HepG2 (cell line): Measurements from ENCODE around the gene PLB1. TPM values are rescaled to one million over a fixed set of nuclear protein-coding genes. Genes with fewer than 3 reads are reported as not detected.

Experiments
- ATAC-seq: fragments of 200-7000 bp; cut with Tn5 transposase; 3 replicates; pipeline ENCODE4 v1.9.1; 2020; ENCODE audit warnings: mild to moderate bottlenecking, moderate library complexity
- BruUV-seq: library from RNA; stranded (reverse); fragments of 400-500 nt; replicated peaks from 2 replicates; lab custom pipeline; 2021; lab: Mats Ljungman, UMichigan
- CTCF ChIA-PET: fragments of 300-600 bp; formaldehyde crosslinking; extraction: SDS; loops from one replicate; lab custom pipeline; 2021; ENCODE audit warnings: low total read pairs, inconsistent platforms, low intra/inter-chr PET ratio; lab: Yijun Ruan, JAX
- POLR2A ChIA-PET: fragments of 350-600 bp; sonication (Branson Sonifier 250); formaldehyde crosslinking; loops from one replicate; lab custom pipeline; 2020; ENCODE audit warnings: antibody characterized with exemption, inconsistent platforms; lab: Yijun Ruan, JAX
- DNase-seq: peaks from one replicate; pipeline ENCODE4 v3.0.0-alpha.2; 2015; ENCODE audit warnings: low spot score
- FAIRE-seq: peaks from 3 replicates; lab custom pipeline; 2011; peaks lifted over from hg19 to GRCh38; lab: Jason Lieb, UNC
- H2AFZ ChIP-seq: one replicate; pipeline ENCODE4 v1.6.1; 2011; ENCODE audit warnings: low read length, inconsistent platforms
- H3K27ac ChIP-seq: fragments of 300-600 bp; 3 replicates; pipeline ENCODE4 v1.8.0; 2011; ENCODE audit warnings: mixed run types, mild to moderate bottlenecking, mixed read lengths, low read length, inconsistent platforms; ENCODE audit not compliant: insufficient read depth; ENCODE audit errors: extremely low read length
- H3K27me3 ChIP-seq, 2 experiments: fragments of 200-600 bp in 1 of 2; 2 replicates in 1 of 2; 3 replicates in 1 of 2; pipeline versions ENCODE4 v1.6.0 to v1.8.0; 2011; ENCODE audit warnings: low read length in 2 of 2, mild to moderate bottlenecking in 2 of 2, moderate library complexity in 2 of 2, inconsistent platforms in 1 of 2; ENCODE audit not compliant: insufficient read depth in 2 of 2, control insufficient read depth in 1 of 2
- H3K36me3 ChIP-seq, 2 experiments: fragments of 200-600 bp in 1 of 2; replicated peaks in 1 of 2; 2 replicates in 1 of 2; 3 replicates in 1 of 2; pipeline versions ENCODE4 v1.5.1 to v1.8.0; 2011; ENCODE audit warnings: low read length in 2 of 2, inconsistent platforms in 1 of 2; ENCODE audit not compliant: insufficient read depth in 2 of 2, control insufficient read depth in 1 of 2
- H3K4me1 ChIP-seq: 2 replicates; pipeline ENCODE4 v1.5.1; 2012; ENCODE audit warnings: low read length, inconsistent platforms; ENCODE audit not compliant: insufficient read depth
- H3K4me2 ChIP-seq: 2 replicates; pipeline ENCODE4 v1.6.0; 2011; ENCODE audit warnings: low read depth, low read length, inconsistent platforms
- H3K4me3 ChIP-seq, 3 experiments: fragments of 200-600 bp in 1 of 3; sonication (generic), shearing (Covaris generic) in 1 of 3; replicated peaks in 1 of 3; 2 replicates each; pipeline ENCODE4 v1.5.1; 2011 to 2016; ENCODE audit warnings: low read length in 3 of 3, inconsistent platforms in 2 of 3, low read depth in 2 of 3, mild to moderate bottlenecking in 2 of 3, control low read depth in 1 of 3, mixed read lengths in 1 of 3; ENCODE audit not compliant: insufficient read depth in 1 of 3
- H3K79me2 ChIP-seq: one replicate; pipeline ENCODE4 v1.6.1; 2011; ENCODE audit warnings: low read length, inconsistent platforms; ENCODE audit not compliant: insufficient read depth
- H3K9ac ChIP-seq: 2 replicates; pipeline ENCODE4 v1.6.0; 2011; ENCODE audit warnings: mild to moderate bottlenecking, low read depth, low read length, inconsistent platforms; ENCODE audit not compliant: insufficient read depth
- H3K9me3 ChIP-seq: 2 replicates; pipeline ENCODE4 v1.5.1; 2012; ENCODE audit warnings: mild to moderate bottlenecking, low read length
- H4K20me1 ChIP-seq: 2 replicates; pipeline ENCODE4 v1.6.0; 2011; ENCODE audit warnings: inconsistent platforms, mild to moderate bottlenecking, low read length, moderate library complexity; ENCODE audit not compliant: insufficient read depth
- CSRNP1 ChIP-seq: sonication (generic); formaldehyde crosslinking; IDR thresholded peaks from 2 replicates; pipeline ENCODE4 v1.8.1; 2023; ENCODE audit warnings: mild to moderate bottlenecking, missing genetic modification reagents
- ZKSCAN1 ChIP-seq: fragments of 150-350 bp; IDR thresholded peaks from 2 replicates; pipeline ENCODE4 v1.6.1; 2014; ENCODE audit warnings: low read length
- ZNF10 ChIP-seq: sonication (generic); formaldehyde crosslinking; IDR thresholded peaks from 2 replicates; pipeline ENCODE4 v1.4.0; 2020; ENCODE audit warnings: mild to moderate bottlenecking, low read depth, missing genetic modification reagents, borderline replicate concordance
- ZNF24 ChIP-seq: fragments of 450-650 bp; IDR thresholded peaks from 2 replicates; pipeline ENCODE4 v1.6.1; 2017; ENCODE audit warnings: antibody characterized with exemption, mild to moderate bottlenecking
- ZNF333 ChIP-seq: sonication (generic); formaldehyde crosslinking; IDR thresholded peaks from 2 replicates; pipeline ENCODE4 v1.4.0; 2020; ENCODE audit warnings: mild to moderate bottlenecking, missing genetic modification reagents, borderline replicate concordance
- WGBS: methylation state at CpG from one replicate; pipeline ENCODE4 v1.1.6; 2017; ENCODE audit warnings: low lambda C conversion rate; 5-methylcytosine and 5-hydroxymethylcytosine counted together
- in situ Hi-C: cut with HindIII; loops from 2 replicates; pipeline ENCODE4 v1.10.0; 2017; ENCODE audit warnings: low pct_unique_long_range_greater_than_20kb; ENCODE audit not compliant: extremely low pct_ligation_motif_present
- intact Hi-C: fragments of 100-400 bp; cut with micrococcal nuclease; formaldehyde crosslinking; loops from one replicate; pipeline ENCODE4 v1.10.0; 2022; ENCODE audit not compliant: unreplicated experiment
- polyA plus RNA-seq, 8 experiments: library from polyadenylated mRNA; depleted of rRNA in 3 of 8; stranded (reverse) in 7 of 8; unstranded in 1 of 8; fragments of >200 nt; fragmentation: Illumina TruSeq in 4 of 8; extraction: Trizol in 4 of 8; gene quantifications; 2 replicates each; pipeline versions ENCODE4 v1.2.1 to v1.2.3, GENCODE V29; 2011 to 2016; ENCODE audit warnings: low read depth in 4 of 8, missing spikeins in 1 of 8, mixed read lengths in 1 of 8; ENCODE audit not compliant: insufficient read depth in 1 of 8
- total RNA-seq, 5 experiments: library from RNA; depleted of rRNA; stranded (reverse); fragments of >200 nt; fragmentation: Illumina TruSeq; extraction: Trizol; gene quantifications; 2 replicates each; pipeline ENCODE4 v1.2.3, GENCODE V29; 2016; ENCODE audit warnings: low read depth in 1 of 5

Gene PLB1
- total and polyA plus RNA-seq, 2 of the 13 experiments (the other 11 are each of a cell fraction or from before 2014, with no cell fraction given), result 0.20 to 1.8 TPM

GRCh38 chr2:28450901-28451565 is 44.8 kb upstream of the PLB1 start:
- no TSS peak for BruUV-seq
- 39% methylated on average over 15 of the region's 15 CpGs for WGBS
- DNase-seq, result no peak
- Histone ChIP-seq H3K9ac (no peak overlapping the region), H3K9me3 (no peaks in the 10 kb centered on the region), H4K20me1 (no peaks in the 10 kb centered on the region), H3K36me3 (no peaks in the 10 kb centered on the region), H3K79me2 (no peaks in the 10 kb centered on the region), H3K4me1 (no peaks in the 10 kb centered on the region), H3K27ac (no peak overlapping the region), H3K4me3 (no peak overlapping the region), H3K27me3 (peaks cover 0 to 7% of the 10 kb centered on the region in 2 experiments; a peak in 3 of 5 replicates), H2AFZ (no peak overlapping the region), H3K4me2 (no peak overlapping the region)
- POLR2A ChIA-PET, result no interaction called here
- ATAC-seq, result no peak
- no peak for FAIRE-seq
- in situ Hi-C loops (no loop called here), intact Hi-C loops (no loop called here)
- CTCF ChIA-PET, result interaction anchor here (2.5 kb wide), 1 partner anchor 767 kb away, joined by 15 read pairs; no protein-coding TSS in a partner anchor
- TF ChIP-seq ZKSCAN1 (0 out of 2 replicates have a peak, but pooled peaks have one; percentile 11), ZNF10 (no peak), ZNF24 (peak; percentile 79), CSRNP1 (CRISPR knock-in tag) (no peak), ZNF333 (CRISPR knock-in tag) (no peak)
